ENCODE measurements around the gene TMEM109.

The TMEM109 gene

DNA sequence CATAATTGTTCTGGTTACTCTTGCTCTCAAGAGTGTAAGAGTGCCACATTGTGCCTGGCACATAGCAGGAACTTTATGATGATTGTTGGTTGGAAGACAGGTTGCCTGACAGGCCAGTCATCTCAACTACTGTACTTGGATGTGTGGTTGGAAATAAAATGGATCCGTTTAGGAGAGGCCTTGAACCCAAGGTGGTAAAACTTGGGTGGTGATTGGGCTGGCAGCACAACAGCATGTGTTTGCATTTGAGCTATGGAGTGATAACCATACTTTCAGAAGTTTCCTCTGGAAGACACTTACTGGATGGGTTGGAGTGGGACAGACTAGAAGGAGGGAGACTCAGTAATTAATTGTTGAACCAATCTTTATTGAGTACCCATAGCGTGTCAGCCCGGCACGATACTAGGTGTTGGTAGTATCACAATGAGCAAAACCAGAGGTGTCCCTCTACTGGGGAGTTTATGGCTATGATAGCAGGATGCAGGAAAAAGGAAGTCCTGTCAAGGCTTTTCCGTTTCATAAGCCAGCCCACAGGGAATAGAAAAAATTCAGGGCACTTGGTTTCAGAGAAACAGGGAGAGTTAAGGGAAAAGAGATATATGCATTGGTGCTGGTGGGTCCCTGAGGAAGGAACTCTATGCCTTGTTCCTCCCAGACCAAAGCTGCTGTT is 3.1 kb upstream of the TMEM109 start:
- H3K23ac ChIP-seq (ENCODE audit: low read length), result no peak overlapping the region
- no peaks in the 10 kb centered on the region for H3K36me3 ChIP-seq (ENCODE audit: control insufficient read depth in 1 of 2, insufficient read depth in 2 of 2, low read length in 2 of 2)
- no peak overlapping the region for H3K18ac ChIP-seq (ENCODE audit: low read length)
- no peak overlapping the region for H4K12ac ChIP-seq (ENCODE audit: low read depth, low read length)
- no peak overlapping the region for H3K4ac ChIP-seq (ENCODE audit: low read depth, low read length)
- H3K27me3 ChIP-seq (ENCODE audit: insufficient read depth, low read length), result no peaks in the 10 kb centered on the region
- H4K8ac ChIP-seq (ENCODE audit: low read depth, low read length), result no peak overlapping the region
- no peaks in the 10 kb centered on the region for H3K9me3 ChIP-seq (ENCODE audit: insufficient read depth, low read depth, low read length)
- DNase-seq, result no peak
- H3K79me1 ChIP-seq (ENCODE audit: low read length), result peaks cover 17% of the 10 kb centered on the region
- no peak overlapping the region for H2AFZ ChIP-seq (ENCODE audit: insufficient read depth, low read length, poor library complexity)
- H3K9ac ChIP-seq (ENCODE audit: low read length), result no peak overlapping the region
- H2BK120ac ChIP-seq (ENCODE audit: insufficient read depth, low read length, poor library complexity), result no peak overlapping the region
- H3K27ac ChIP-seq (ENCODE audit: low read depth, low read length), result no peak overlapping the region
- no peak overlapping the region for H2BK12ac ChIP-seq (ENCODE audit: low read length)
- no peak overlapping the region for H2AK5ac ChIP-seq (ENCODE audit: low read length)
- no peak overlapping the region for H3K4me3 ChIP-seq (ENCODE audit: low read depth, low read length)
- H4K91ac ChIP-seq (ENCODE audit: low read depth, low read length), result no peak overlapping the region
- H3K79me2 ChIP-seq (ENCODE audit: control insufficient read depth, insufficient read depth, low read length, poor library complexity), result peaks cover 11% of the 10 kb centered on the region
- peaks cover 10 to 13% of the 10 kb centered on the region in 2 experiments for H3K4me1 ChIP-seq (ENCODE audit: control insufficient read depth in 1 of 2, insufficient read depth in 2 of 2, low read length in 2 of 2)
- WGBS (ENCODE audit: extremely low coverage, insufficient coverage, insufficient read length), result no CpG with 5 or more reads among the region's 5 CpGs
- no peak overlapping the region for H3K4me2 ChIP-seq (ENCODE audit: low read length)
- H3K14ac ChIP-seq (ENCODE audit: low read length), result no peak overlapping the region
- H2BK5ac ChIP-seq (ENCODE audit: low read depth, low read length, poor library complexity), result no peak overlapping the region

DNA sequence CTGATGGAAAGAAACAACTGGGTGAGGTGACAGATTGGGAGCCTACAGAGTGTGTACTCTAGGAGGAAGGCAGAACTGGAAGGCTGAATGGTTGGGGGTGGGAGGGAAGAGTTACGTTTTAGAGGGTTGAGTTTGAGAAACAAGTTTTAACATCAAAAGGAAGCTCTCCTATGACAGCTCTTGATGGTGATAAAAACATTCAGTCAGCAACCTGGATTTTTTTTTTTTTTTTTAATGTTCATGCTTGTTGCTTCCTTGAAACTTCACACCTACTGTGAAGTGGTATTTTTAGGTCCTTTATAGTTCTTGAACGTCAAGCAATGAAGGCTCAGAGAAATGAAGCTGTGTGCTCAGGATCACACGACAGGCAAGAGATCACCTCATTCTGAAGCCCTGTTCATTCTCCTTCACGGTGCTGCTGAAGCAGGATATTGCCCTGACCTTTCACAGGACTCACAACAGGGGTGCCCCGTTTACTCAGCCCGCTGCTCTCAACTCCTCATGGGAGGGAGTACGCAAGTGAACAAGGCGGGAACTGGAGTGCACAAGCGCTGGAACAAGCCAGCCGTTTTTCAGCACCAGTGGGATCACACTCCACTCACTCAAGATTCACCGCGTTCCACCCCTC is 1.6 kb upstream of the TMEM109 start:
- Histone ChIP-seq H3K4ac (ENCODE audit: low read depth, low read length) (no peak overlapping the region), H3K9me3 (ENCODE audit: insufficient read depth, low read depth, low read length) (no peaks in the 10 kb centered on the region), H2BK12ac (ENCODE audit: low read length) (no peak overlapping the region), H3K36me3 (ENCODE audit: control insufficient read depth in 1 of 2, insufficient read depth in 2 of 2, low read length in 2 of 2) (no peaks in the 10 kb centered on the region), H3K79me2 (ENCODE audit: control insufficient read depth, insufficient read depth, low read length, poor library complexity) (peaks cover 7% of the 10 kb centered on the region), H3K27ac (ENCODE audit: low read depth, low read length) (no peak overlapping the region), H3K4me2 (ENCODE audit: low read length) (no peak overlapping the region), H2BK120ac (ENCODE audit: insufficient read depth, low read length, poor library complexity) (no peak overlapping the region), H4K91ac (ENCODE audit: low read depth, low read length) (no peak overlapping the region), H4K12ac (ENCODE audit: low read depth, low read length) (peak overlapping the region; percentile 86), H2AFZ (ENCODE audit: insufficient read depth, low read length, poor library complexity) (no peak overlapping the region), H3K27me3 (ENCODE audit: insufficient read depth, low read length) (no peaks in the 10 kb centered on the region), H3K4me3 (ENCODE audit: low read depth, low read length) (no peak overlapping the region), H3K14ac (ENCODE audit: low read length) (no peak overlapping the region), H2BK5ac (ENCODE audit: low read depth, low read length, poor library complexity) (no peak overlapping the region), H3K18ac (ENCODE audit: low read length) (no peak overlapping the region), H3K4me1 (ENCODE audit: control insufficient read depth in 1 of 2, insufficient read depth in 2 of 2, low read length in 2 of 2) (peaks cover 11 to 15% of the 10 kb centered on the region in 2 experiments), H4K8ac (ENCODE audit: low read depth, low read length) (peak overlapping the region; percentile 49), H2AK5ac (ENCODE audit: low read length) (peak overlapping the region; percentile 65), H3K9ac (ENCODE audit: low read length) (no peak overlapping the region), H3K79me1 (ENCODE audit: low read length) (peaks cover 13% of the 10 kb centered on the region), H3K23ac (ENCODE audit: low read length) (no peak overlapping the region)
- 100% methylated on average over 1 of the region's 12 CpGs for WGBS (ENCODE audit: extremely low coverage, insufficient coverage, insufficient read length)
- DNase-seq, result no peak

DNA sequence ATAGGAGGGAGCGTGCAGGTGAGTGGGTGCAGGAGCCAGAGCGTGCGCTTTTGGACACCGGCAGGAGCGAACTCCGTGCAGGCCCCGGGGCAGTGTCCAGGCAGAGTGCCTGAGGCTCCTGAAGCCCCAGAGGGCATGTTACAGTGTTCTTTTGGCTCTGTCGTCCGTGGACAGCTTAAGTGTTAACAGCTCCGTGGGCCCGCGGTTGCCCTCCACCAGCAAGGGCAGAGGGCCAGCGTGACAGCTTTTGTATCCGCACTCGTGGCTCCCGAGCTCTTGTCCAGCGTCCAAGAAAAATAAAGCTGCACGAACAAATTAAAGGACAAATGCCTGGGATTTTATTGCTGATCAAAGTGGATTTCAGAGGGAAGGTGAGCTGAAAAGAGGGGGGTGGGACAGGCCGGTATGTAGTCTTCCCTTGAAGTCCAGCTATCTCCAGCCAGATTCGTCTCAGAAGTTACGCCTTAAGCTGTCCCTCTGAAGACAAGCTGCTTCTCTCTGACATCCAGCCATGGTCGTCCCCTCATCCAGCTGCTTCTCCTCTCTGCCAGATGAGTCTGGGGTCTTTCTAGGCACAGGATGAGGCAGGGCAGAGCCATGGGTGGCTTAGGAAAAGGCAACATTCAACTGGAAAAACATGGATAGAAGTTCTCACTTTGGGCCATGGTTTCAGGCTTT is 968 bp upstream of the TMEM109 start:
- no CpG with 5 or more reads among the region's 22 CpGs for WGBS (ENCODE audit: extremely low coverage, insufficient coverage, insufficient read length)

DNA sequence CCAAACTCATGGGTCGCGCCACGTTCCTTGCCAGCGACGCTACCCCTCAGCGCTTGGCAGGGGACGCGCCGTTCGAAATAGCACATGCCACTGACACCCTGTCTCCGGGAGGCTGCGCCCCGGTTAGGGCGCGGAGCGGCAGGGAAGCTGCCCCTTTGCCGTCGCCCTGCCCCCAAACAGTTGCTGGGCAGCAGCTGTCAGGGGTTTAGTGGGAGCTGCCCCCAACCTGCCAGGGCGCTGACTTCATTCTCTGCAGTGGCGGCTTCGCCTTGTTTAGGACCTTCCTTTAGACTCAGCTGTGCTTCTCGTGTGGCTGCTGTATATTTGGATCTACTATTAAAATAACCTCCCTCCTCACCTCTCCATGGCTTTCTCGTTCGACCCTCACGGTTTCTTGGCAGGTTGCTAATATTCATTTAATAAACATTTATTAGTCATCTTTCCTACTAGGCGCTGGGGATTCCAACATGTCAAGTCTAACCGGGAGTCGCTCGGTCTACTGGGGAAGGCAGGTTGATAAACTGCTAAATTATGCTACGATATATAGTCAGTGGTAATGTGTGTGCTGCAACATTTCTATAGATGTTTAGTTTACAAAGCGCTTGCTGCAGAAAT is 782 bp downstream of the TMEM109 start:
- Histone ChIP-seq H3K27ac (ENCODE audit: low read depth, low read length) (peak overlapping the region; percentile 43), H3K27me3 (ENCODE audit: insufficient read depth, low read length) (no peaks in the 10 kb centered on the region), H4K91ac (ENCODE audit: low read depth, low read length) (peak overlapping the region; percentile 90), H3K18ac (ENCODE audit: low read length) (peak overlapping the region; percentile 91), H3K4me1 (ENCODE audit: control insufficient read depth in 1 of 2, insufficient read depth in 2 of 2, low read length in 2 of 2) (peaks cover 15 to 21% of the 10 kb centered on the region in 2 experiments), H4K12ac (ENCODE audit: low read depth, low read length) (peak overlapping the region; percentile 95), H3K4ac (ENCODE audit: low read depth, low read length) (peak overlapping the region; percentile 71), H3K79me1 (ENCODE audit: low read length) (peaks cover 13% of the 10 kb centered on the region), H3K14ac (ENCODE audit: low read length) (peak overlapping the region; percentile 95), H4K8ac (ENCODE audit: low read depth, low read length) (peak overlapping the region; percentile 97), H3K4me3 (ENCODE audit: low read depth, low read length) (peak overlapping the region; percentile 78), H3K9me3 (ENCODE audit: insufficient read depth, low read depth, low read length) (no peaks in the 10 kb centered on the region), H2BK120ac (ENCODE audit: insufficient read depth, low read length, poor library complexity) (peak overlapping the region; percentile 73), H3K4me2 (ENCODE audit: low read length) (peak overlapping the region; percentile 89), H2AK5ac (ENCODE audit: low read length) (no peak overlapping the region), H2AFZ (ENCODE audit: insufficient read depth, low read length, poor library complexity) (peak overlapping the region; percentile 96), H3K9ac (ENCODE audit: low read length) (peak overlapping the region; percentile 73), H3K36me3 (ENCODE audit: control insufficient read depth in 1 of 2, insufficient read depth in 2 of 2, low read length in 2 of 2) (peaks cover 3 to 4% of the 10 kb centered on the region in 2 experiments), H3K79me2 (ENCODE audit: control insufficient read depth, insufficient read depth, low read length, poor library complexity) (peaks cover 7% of the 10 kb centered on the region), H2BK5ac (ENCODE audit: low read depth, low read length, poor library complexity) (peak overlapping the region; percentile 78), H2BK12ac (ENCODE audit: low read length) (no peak overlapping the region), H3K23ac (ENCODE audit: low read length) (no peak overlapping the region)
- WGBS (ENCODE audit: extremely low coverage, insufficient coverage, insufficient read length), result no CpG with 5 or more reads among the region's 31 CpGs
- DNase-seq, result peak; percentile 42 to 61

More for the DNA sequence above, 968 bp upstream of the TMEM109 start:
- H2BK12ac ChIP-seq (ENCODE audit: low read length), result peak overlapping the region; percentile 8
- H2AFZ ChIP-seq (ENCODE audit: insufficient read depth, low read length, poor library complexity), result peak overlapping the region; percentile 95
- H3K4ac ChIP-seq (ENCODE audit: low read depth, low read length), result no peak overlapping the region
- H3K9me3 ChIP-seq (ENCODE audit: insufficient read depth, low read depth, low read length), result no peaks in the 10 kb centered on the region
- H3K18ac ChIP-seq (ENCODE audit: low read length), result no peak overlapping the region
- peak overlapping the region; percentile 89 for H3K4me2 ChIP-seq (ENCODE audit: low read length)
- peak overlapping the region; percentile 86 for H4K12ac ChIP-seq (ENCODE audit: low read depth, low read length)
- peaks cover 13% of the 10 kb centered on the region for H3K79me1 ChIP-seq (ENCODE audit: low read length)
- peaks cover 7% of the 10 kb centered on the region for H3K79me2 ChIP-seq (ENCODE audit: control insufficient read depth, insufficient read depth, low read length, poor library complexity)
- no peak overlapping the region for H2BK120ac ChIP-seq (ENCODE audit: insufficient read depth, low read length, poor library complexity)
- no peak overlapping the region for H3K27ac ChIP-seq (ENCODE audit: low read depth, low read length)
- peaks cover 11 to 15% of the 10 kb centered on the region in 2 experiments for H3K4me1 ChIP-seq (ENCODE audit: control insufficient read depth in 1 of 2, insufficient read depth in 2 of 2, low read length in 2 of 2)
- no peak overlapping the region for H2BK5ac ChIP-seq (ENCODE audit: low read depth, low read length, poor library complexity)
- H2AK5ac ChIP-seq (ENCODE audit: low read length), result peak overlapping the region; percentile 78
- H4K91ac ChIP-seq (ENCODE audit: low read depth, low read length), result peak overlapping the region; percentile 74
- H3K4me3 ChIP-seq (ENCODE audit: low read depth, low read length), result no peak overlapping the region
- peak in 1 of 2 donors; percentile 22 for DNase-seq
- no peak overlapping the region for H3K9ac ChIP-seq (ENCODE audit: low read length)
- H4K8ac ChIP-seq (ENCODE audit: low read depth, low read length), result peak overlapping the region; percentile 97
- peak overlapping the region; percentile 49 for H3K14ac ChIP-seq (ENCODE audit: low read length)
- H3K36me3 ChIP-seq (ENCODE audit: control insufficient read depth in 1 of 2, insufficient read depth in 2 of 2, low read length in 2 of 2), result no peaks in the 10 kb centered on the region
- H3K27me3 ChIP-seq (ENCODE audit: insufficient read depth, low read length), result no peaks in the 10 kb centered on the region
- H3K23ac ChIP-seq (ENCODE audit: low read length), result no peak overlapping the region

All from trophoblast cell (in vitro differentiated cells and primary cell).